Nephron progenitor cell (in vitro differentiated cells): ENCODE results near the gene NIPAL4.
A peak's percentile ranks its signal among the peaks of the same experiment; 100 is the strongest.

Experiments
- DNase-seq: peaks from one replicate; pipeline ENCODE4 v3.0.0; 2021
- H3K27ac Mint-ChIP-seq: 2 replicates; pipeline ENCODE4 v1.8.0; 2021; ENCODE audit warnings: mild to moderate bottlenecking, moderate library complexity, mixed read lengths
- H3K27me3 Mint-ChIP-seq: 2 replicates; pipeline ENCODE4 v1.8.0; 2021; ENCODE audit warnings: mild to moderate bottlenecking, low read depth, mixed read lengths; ENCODE audit not compliant: poor library complexity
- H3K36me3 Mint-ChIP-seq: 2 replicates; pipeline ENCODE4 v1.8.0; 2021; ENCODE audit warnings: low read depth, mixed read lengths
- H3K4me1 Mint-ChIP-seq: 2 replicates; pipeline ENCODE4 v1.8.0; 2021; ENCODE audit warnings: mixed read lengths
- H3K4me3 Mint-ChIP-seq: 2 replicates; pipeline ENCODE4 v1.8.0; 2021; ENCODE audit warnings: mild to moderate bottlenecking, moderate library complexity, mixed read lengths
- H3K9me3 Mint-ChIP-seq: 2 replicates; pipeline ENCODE4 v1.8.0; 2021; ENCODE audit warnings: mild to moderate bottlenecking, moderate library complexity, mixed read lengths
- TF ChIP-seq, protein P1 (sequence below): fragments of 200-600 bp; sonication (generic); IDR thresholded peaks from 2 replicates; pipeline ENCODE4 v1.5.0; 2021; ENCODE audit warnings: antibody characterized with exemption

The NIPAL4 gene

DNA sequence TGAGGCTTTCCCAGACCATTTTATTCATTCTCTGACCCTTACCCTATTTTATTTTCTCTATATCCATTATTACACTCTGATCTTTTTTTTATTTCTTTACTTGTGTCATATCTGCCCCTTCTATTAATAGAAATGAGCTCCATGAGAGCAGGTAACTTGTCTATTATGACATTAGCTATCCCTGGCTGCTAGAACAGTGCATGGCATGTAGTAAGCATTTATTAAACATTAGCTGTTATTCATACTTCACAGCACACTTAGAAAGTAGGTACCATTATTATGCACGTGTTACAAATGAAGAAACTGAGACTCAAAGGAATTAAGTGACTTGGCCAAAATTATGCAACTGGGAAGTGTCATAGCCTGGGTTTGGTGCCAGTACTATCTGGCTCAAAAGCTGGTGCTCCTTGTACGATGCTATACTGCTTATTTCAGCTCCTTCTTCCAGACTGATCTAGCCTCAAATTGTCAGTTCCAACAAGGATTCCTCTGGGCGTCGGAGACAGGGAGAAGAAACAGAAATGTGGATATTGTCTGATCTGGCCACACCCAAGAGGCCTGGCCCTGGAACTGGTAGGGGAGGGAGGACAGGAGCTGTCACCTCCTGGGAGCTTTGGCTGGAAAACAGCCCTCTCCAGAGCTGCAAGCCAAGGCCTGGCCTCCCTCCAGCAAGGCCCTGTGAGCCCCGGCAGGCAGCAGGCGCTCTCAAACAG lies 10.8 kb upstream of the NIPAL4 start:
- Mint-ChIP-seq H3K9me3 (no peaks in the 10 kb centered on the region), H3K4me1 (peaks cover 4% of the 10 kb centered on the region)

DNA sequence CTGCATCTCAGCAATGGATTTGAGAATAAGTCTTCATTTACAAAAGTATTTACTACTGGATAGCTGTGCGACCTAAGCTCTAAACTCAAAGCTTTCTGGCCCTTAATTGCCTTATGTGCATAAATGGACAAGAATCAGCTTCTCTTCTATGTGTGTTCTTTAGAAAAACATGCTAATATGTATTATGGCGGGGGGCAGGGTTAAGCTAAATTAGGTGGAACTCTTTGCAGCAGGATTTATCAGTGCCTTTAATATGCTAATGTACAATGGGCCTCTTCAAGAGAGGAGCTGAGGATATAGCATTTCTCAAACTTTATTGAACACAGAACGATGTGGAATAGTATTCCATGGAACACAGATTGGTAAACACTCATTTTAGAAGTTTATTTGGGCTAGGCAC lies 10.0 kb upstream of the NIPAL4 start:
- Mint-ChIP-seq H3K36me3 (no peaks in the 10 kb centered on the region), H3K27ac (no peak overlapping the region), H3K9me3 (no peaks in the 10 kb centered on the region), H3K4me1 (no peaks in the 10 kb centered on the region), H3K4me3 (no peak overlapping the region), H3K27me3 (peaks cover 4% of the 10 kb centered on the region)
- no peak for DNase-seq
- TF ChIP-seq, protein P1, sequence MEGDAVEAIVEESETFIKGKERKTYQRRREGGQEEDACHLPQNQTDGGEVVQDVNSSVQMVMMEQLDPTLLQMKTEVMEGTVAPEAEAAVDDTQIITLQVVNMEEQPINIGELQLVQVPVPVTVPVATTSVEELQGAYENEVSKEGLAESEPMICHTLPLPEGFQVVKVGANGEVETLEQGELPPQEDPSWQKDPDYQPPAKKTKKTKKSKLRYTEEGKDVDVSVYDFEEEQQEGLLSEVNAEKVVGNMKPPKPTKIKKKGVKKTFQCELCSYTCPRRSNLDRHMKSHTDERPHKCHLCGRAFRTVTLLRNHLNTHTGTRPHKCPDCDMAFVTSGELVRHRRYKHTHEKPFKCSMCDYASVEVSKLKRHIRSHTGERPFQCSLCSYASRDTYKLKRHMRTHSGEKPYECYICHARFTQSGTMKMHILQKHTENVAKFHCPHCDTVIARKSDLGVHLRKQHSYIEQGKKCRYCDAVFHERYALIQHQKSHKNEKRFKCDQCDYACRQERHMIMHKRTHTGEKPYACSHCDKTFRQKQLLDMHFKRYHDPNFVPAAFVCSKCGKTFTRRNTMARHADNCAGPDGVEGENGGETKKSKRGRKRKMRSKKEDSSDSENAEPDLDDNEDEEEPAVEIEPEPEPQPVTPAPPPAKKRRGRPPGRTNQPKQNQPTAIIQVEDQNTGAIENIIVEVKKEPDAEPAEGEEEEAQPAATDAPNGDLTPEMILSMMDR, result no peak

More for the DNA sequence above, 10.8 kb upstream of the NIPAL4 start:
- Mint-ChIP-seq H3K36me3 (no peaks in the 10 kb centered on the region), H3K27ac (peak overlapping the region; percentile 9), H3K4me3 (no peak overlapping the region), H3K27me3 (no peaks in the 10 kb centered on the region)
- DNase-seq, result no peak
- TF ChIP-seq, protein P1, result no peak

DNA sequence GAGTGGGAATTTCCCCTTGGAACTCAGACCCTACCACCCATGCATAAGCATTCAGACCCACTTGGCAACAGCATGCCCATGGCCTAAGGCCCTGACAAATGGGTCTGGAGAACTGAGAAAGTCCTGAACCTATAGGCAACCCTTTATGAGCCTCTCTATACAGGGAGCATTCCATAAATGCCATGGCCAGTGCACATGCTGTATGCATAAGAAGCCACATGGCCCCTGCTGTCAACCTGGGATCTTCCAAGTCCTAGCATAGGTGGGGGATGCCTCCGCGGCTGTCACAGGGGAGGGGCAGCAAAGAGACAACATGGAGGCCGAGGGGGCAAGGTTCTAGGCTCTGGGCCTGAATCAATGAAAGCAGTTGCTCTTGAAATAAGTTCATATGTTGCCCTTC lies 8.2 kb upstream of the NIPAL4 start:
- Mint-ChIP-seq H3K9me3 (no peaks in the 10 kb centered on the region), H3K4me3 (no peak overlapping the region), H3K36me3 (no peaks in the 10 kb centered on the region), H3K27ac (no peak overlapping the region), H3K4me1 (no peaks in the 10 kb centered on the region), H3K27me3 (peaks cover 7% of the 10 kb centered on the region)
- TF ChIP-seq, protein P1, result no peak
- DNase-seq, result no peak

DNA sequence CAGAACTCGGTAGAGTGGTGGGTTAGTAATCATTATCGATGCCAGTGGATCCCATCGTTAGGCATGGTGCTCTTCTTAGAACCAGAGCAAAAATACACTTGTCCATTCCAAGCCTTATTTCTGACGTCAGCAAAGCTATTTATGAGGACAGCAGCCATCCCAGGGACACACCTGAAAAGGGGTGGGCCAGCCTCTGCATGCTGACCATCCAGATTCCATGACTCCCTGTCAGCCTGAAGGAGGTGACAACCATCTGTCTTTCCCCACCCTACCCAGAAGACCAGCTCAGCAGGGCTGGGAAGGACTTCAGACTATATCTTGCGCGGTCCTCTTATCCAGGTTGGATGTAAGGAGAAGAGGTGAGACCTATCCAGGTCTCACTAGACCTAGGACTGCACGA lies 5.7 kb upstream of the NIPAL4 start:
- Mint-ChIP-seq H3K4me3 (no peak overlapping the region), H3K36me3 (no peaks in the 10 kb centered on the region), H3K4me1 (peaks cover 11% of the 10 kb centered on the region), H3K27ac (no peak overlapping the region), H3K9me3 (no peaks in the 10 kb centered on the region), H3K27me3 (peaks cover 24% of the 10 kb centered on the region)
- no peak for DNase-seq
- TF ChIP-seq, protein P1, result no peak

DNA sequence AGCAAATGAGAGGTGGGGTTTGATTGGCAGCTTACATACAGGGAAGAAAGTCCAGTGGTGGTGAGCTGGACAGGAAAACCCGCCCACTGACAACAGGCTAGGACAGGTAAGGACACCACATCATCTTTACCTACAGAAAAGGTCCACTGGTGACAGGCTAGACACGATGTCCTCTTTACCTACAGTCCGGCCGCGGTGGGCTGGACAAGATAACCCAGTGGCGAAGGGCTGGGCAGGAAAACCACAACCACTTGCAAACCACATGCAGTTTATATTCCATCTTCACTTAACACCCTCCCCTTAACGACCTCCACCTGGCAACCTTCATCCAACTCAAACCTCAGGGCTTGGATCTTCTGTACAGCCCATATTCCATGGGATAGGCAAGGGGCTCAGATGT lies 5.0 kb upstream of the NIPAL4 start:
- H3K27ac Mint-ChIP-seq, result no peak overlapping the region
- DNase-seq, result no peak

More for the DNA sequence above, 5.0 kb upstream of the NIPAL4 start:
- H3K36me3 Mint-ChIP-seq, result no peaks in the 10 kb centered on the region
- H3K27me3 Mint-ChIP-seq, result peaks cover 31% of the 10 kb centered on the region
- no peaks in the 10 kb centered on the region for H3K9me3 Mint-ChIP-seq
- peaks cover 11% of the 10 kb centered on the region for H3K4me1 Mint-ChIP-seq
- TF ChIP-seq, protein P1, result no peak
- H3K4me3 Mint-ChIP-seq, result no peak overlapping the region
